GM12801 (cell line): Measurements from ENCODE around the gene TUB.

ENCODE experiments used
- TF ChIP-seq, protein P1 (sequence below): IDR thresholded peaks from one replicate; pipeline ENCODE4 v1.5.1; 2011; ENCODE audit warnings: control low read depth; ENCODE audit not compliant: insufficient read length; ENCODE audit errors: extremely low read depth

TUB gene

DNA sequence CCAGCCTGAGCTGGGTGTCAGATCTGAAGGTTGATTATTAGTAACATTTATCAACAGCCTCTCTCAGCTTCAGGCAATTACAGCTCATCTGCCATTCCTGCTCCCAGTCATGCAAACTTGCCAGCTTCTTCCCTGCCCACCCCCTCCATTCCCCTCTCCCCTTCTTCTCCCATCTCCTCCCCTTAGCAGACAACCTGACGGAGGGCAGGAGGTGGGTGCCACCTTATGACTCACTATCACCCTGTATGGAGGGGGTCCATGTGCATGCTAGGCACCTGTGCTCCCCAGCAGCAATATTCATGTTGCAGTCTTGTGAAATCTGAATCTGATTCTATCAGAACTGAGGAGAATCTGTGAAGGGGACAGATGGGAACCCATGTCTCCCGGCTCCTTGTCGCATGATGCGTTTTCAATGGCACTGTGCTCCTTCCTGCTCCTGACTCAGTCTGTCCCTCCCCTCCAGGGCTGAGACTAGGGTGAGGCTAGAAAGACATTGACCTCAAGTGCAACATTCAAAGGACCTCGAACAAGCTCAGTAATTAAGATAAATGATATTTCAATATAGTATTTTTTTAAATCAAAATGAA lies 46.3 kb upstream of the TUB start:
- TF ChIP-seq, protein P1, sequence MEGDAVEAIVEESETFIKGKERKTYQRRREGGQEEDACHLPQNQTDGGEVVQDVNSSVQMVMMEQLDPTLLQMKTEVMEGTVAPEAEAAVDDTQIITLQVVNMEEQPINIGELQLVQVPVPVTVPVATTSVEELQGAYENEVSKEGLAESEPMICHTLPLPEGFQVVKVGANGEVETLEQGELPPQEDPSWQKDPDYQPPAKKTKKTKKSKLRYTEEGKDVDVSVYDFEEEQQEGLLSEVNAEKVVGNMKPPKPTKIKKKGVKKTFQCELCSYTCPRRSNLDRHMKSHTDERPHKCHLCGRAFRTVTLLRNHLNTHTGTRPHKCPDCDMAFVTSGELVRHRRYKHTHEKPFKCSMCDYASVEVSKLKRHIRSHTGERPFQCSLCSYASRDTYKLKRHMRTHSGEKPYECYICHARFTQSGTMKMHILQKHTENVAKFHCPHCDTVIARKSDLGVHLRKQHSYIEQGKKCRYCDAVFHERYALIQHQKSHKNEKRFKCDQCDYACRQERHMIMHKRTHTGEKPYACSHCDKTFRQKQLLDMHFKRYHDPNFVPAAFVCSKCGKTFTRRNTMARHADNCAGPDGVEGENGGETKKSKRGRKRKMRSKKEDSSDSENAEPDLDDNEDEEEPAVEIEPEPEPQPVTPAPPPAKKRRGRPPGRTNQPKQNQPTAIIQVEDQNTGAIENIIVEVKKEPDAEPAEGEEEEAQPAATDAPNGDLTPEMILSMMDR, result no peak

DNA sequence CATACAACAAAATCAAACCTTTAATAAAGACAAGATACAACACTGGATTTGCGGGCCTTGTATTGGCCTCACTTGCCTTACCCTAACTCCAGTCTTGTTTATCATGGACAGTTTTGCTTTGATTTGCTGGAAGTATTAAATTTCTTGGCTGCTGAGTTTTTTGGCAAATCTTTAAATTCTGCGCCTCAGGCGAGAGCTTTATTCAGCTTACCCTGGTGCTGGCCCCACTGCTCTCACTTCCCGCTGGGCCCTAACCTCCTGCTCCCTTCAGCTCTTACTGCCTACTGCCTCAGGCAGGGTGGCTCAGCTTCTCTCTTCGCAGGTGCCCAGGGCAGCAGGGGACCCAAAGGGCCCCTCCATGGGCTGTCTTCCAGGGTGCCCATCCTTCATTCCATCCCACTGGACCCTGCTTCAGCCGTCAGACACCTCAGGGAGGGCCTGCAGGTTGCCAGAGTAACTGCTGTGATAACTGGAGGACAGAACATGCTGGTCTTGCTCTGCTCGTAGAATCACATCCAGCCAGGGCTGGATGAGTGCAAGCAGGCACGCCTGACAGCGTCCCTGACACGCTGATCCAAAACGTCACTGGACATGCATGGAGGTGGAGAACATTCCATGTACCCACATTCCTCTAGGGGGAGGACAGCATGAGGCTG lies 45.7 kb upstream of the TUB start:
- TF ChIP-seq, protein P1, result no peak

DNA sequence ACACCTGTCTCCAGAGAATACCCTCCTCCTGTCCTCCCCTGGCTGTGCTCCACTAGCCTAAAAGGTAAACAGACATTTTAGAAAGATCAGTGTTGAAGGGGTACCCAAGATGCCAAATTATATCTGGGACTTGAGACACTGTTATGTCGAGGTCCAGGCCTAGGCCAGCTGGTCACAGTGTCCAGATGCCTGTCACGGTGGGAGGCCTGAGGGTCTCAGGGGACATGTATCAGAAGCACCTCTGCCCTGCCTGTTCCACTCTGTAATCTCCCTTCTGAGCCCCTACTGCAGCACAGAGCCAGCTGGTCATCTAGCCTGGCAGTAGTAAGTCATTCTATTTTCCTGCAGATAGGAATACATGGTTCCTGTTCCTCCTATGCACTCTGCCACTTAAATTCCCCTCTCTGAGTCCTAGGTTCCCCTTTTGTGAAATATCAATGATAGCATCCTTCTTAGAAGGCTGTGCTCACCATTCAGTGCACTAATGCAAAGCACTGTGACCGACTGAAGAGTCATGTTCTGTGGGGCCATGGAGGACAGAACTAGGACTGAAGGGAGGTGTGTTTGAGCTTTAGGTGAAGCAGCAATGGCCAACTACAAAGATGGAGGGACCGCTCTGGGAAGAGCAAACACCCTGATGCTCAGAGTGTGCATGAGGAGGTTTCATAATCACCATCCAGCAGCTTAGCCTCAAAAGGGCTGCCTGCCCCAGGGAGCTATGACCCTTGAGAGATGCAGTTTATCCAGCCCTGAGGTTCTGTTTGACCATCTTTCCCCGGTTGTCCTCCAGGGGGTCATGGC lies 44.8 kb upstream of the TUB start:
- TF ChIP-seq, protein P1, result no peak

DNA sequence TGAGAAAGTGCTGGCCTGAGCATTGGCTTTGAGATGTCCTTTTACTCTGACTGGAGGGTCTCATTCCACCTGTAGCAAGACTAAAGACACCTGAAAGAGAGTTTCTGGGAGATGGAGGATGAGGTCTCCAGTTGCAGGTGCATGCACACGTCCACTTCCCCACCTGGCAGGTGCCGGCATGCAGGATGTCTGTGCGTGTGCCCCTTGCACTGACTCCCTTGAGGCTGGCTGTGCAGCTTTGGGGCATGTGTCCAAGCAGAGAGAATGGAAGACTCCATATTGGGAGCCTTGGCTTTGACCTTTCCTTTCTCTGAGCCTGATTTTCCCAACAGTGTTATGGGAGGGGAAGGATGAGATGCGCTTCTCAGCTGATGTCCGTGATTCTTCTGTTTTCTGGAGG lies 44.0 kb upstream of the TUB start:
- TF ChIP-seq, protein P1, result no peak

DNA sequence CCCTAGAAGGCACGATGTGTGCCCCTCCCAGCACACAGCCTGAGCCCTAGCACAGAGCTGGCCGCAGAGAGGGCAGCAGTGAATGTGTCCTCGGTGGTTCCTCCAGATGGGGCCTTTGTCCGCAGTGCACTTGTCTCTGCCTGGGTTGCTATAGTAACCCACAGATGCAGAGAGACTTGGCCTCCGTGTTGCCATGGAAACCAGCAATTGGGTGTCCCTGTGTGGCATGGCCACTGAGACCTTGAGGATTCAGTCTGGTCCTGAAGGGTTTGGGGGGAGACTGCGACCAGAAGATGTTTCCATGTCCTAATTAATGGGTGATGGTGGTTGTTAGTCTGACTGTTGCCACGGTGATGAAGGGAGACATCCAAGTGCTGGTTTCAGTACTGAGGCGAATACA lies 42.6 kb upstream of the TUB start:
- TF ChIP-seq, protein P1, result no peak

DNA sequence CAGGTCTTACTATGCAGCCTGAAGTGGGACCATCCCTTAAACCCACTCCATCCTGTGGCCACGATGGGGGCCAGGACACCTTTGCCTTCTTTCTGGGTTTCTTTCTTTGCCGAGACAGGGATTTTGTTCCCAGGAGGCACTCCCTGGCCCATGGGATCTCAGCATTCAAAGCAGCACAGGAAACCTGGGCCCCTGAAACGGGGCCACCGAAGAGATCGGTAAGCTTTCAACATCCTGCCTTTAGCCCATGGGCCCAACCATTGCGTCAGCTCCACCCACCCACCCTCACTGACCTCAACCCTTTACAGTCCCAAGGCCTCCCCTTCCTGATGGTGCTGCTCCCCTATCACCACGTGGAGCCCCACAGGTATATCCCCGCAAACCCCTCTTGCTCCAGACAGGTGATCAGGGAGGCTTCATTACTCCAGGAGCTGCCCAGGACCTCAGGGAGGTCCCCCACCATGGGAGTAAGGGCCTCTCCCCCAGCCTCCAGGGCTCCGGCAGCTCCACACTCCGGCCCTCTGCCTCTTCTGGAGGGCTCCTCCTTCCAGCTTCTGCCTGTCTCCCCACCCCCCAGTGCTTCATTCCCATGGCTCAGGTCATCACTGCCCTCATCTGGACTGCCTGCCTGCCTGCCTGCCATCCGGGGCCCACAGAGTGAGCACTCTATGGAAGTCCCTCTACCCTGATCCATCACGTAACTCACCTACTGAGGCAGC lies 42.0 kb upstream of the TUB start:
- TF ChIP-seq, protein P1, result no peak
